Liver (tissue), 9 donors: ENCODE data around the gene MTCH2. TPM values are rescaled to one million over a fixed set of nuclear protein-coding genes. Genes with fewer than 3 reads are reported as not detected.

Source experiments
- DNase-seq: peaks from one replicate; pipeline ENCODE4 v3.0.0-alpha.2; 2017; ENCODE audit warnings: low spot score
- H3K27ac ChIP-seq, 2 donors: one replicate each; pipeline ENCODE4 v1.7.0; 2013; ENCODE audit warnings: inconsistent platforms in 2 of 2, low read length in 2 of 2, control low read depth in 1 of 2, low read depth in 1 of 2, mild to moderate bottlenecking in 1 of 2
- H3K27me3 ChIP-seq, 4 donors: one replicate each; pipeline versions ENCODE4 v1.6.1 to v1.7.0; 2013; ENCODE audit warnings: low read length in 3 of 4, inconsistent platforms in 1 of 4, mild to moderate bottlenecking in 1 of 4, moderate library complexity in 1 of 4; ENCODE audit not compliant: control insufficient read depth in 4 of 4, insufficient read depth in 4 of 4
- H3K36me3 ChIP-seq, 4 donors: one replicate each; pipeline versions ENCODE4 v1.6.1 to v1.7.0; 2013; ENCODE audit warnings: low read length in 3 of 4, mild to moderate bottlenecking in 3 of 4, low read depth in 1 of 4, moderate library complexity in 1 of 4; ENCODE audit not compliant: control insufficient read depth in 4 of 4, insufficient read depth in 3 of 4
- H3K4me1 ChIP-seq, 4 donors: one replicate each; pipeline versions ENCODE4 v1.6.1 to v1.7.0; 2013; ENCODE audit warnings: low read length in 3 of 4, mild to moderate bottlenecking in 3 of 4, moderate library complexity in 1 of 4; ENCODE audit not compliant: control insufficient read depth in 4 of 4, insufficient read depth in 4 of 4
- H3K4me3 ChIP-seq, 3 donors: one replicate each; pipeline versions ENCODE4 v1.6.1 to v1.7.0; 2013; ENCODE audit warnings: low read length in 3 of 3, control low read depth in 1 of 3, low read depth in 1 of 3, mild to moderate bottlenecking in 1 of 3
- H3K9ac ChIP-seq, 2 donors: one replicate each; pipeline ENCODE4 v1.7.0; 2013; ENCODE audit warnings: low read length in 2 of 2, mild to moderate bottlenecking in 2 of 2, moderate library complexity in 2 of 2, control low read depth in 1 of 2, low read depth in 1 of 2
- H3K9me3 ChIP-seq, 4 donors: one replicate each; pipeline versions ENCODE4 v1.6.1 to v1.7.0; 2013; ENCODE audit warnings: low read length in 3 of 4; ENCODE audit not compliant: control insufficient read depth in 4 of 4
- ATF3 ChIP-seq: IDR thresholded peaks from 2 replicates; pipeline ENCODE4 v1.6.1; 2016; ENCODE audit warnings: antibody characterized with exemption
- CTCF ChIP-seq: fragments of 150-350 bp; IDR thresholded peaks from 2 replicates; pipeline ENCODE4 v1.5.1; 2017; ENCODE audit warnings: improper control_type of control experiment, low read depth, low read length; ENCODE audit not compliant: missing input control
- EGR1 ChIP-seq, 2 donors: IDR thresholded peaks; 2 replicates each; pipeline ENCODE4 v1.6.1; 2016 to 2018; ENCODE audit warnings: antibody characterized with exemption in 2 of 2, low read depth in 2 of 2
- FOXA1 ChIP-seq: IDR thresholded peaks from 2 replicates; pipeline ENCODE4 v1.6.1; 2016; ENCODE audit warnings: antibody characterized with exemption
- FOXA2 ChIP-seq: IDR thresholded peaks from 2 replicates; pipeline ENCODE4 v1.6.1; 2016; ENCODE audit warnings: antibody characterized with exemption
- GABPA ChIP-seq, 2 donors: IDR thresholded peaks in 1 of 2; conservative IDR thresholded peaks in 1 of 2; 2 replicates each; pipeline ENCODE4 v1.6.1; 2016; ENCODE audit warnings: antibody characterized with exemption in 2 of 2, mild to moderate bottlenecking in 1 of 2, moderate library complexity in 1 of 2
- JUND ChIP-seq, 2 donors: IDR thresholded peaks; 2 replicates each; pipeline ENCODE4 v1.6.1; 2016; ENCODE audit warnings: antibody characterized with exemption in 2 of 2
- MAX ChIP-seq: IDR thresholded peaks from 2 replicates; pipeline ENCODE4 v1.6.1; 2016; ENCODE audit warnings: antibody characterized with exemption
- RAD21 ChIP-seq, 2 donors: IDR thresholded peaks; 2 replicates each; pipeline ENCODE4 v1.6.1; 2016; ENCODE audit warnings: antibody characterized with exemption in 2 of 2, mild to moderate bottlenecking in 2 of 2
- SP1 ChIP-seq: IDR thresholded peaks from 2 replicates; pipeline ENCODE4 v1.6.1; 2018; ENCODE audit warnings: antibody characterized with exemption, mild to moderate bottlenecking
- TAF1 ChIP-seq: conservative IDR thresholded peaks from 2 replicates; pipeline ENCODE4 v1.6.1; 2016; ENCODE audit warnings: antibody characterized with exemption, mild to moderate bottlenecking
- YY1 ChIP-seq: IDR thresholded peaks from 2 replicates; pipeline ENCODE4 v1.6.1; 2016; ENCODE audit warnings: antibody characterized with exemption, mild to moderate bottlenecking
- ZBTB33 ChIP-seq: IDR thresholded peaks from 2 replicates; pipeline ENCODE4 v1.6.1; 2016; ENCODE audit warnings: antibody characterized with exemption
- WGBS: extraction: QIAGEN DNeasy Blood & Tissue Kit; methylation state at CpG from one replicate; pipeline ENCODE4 v1.1.7; 2013; 5-methylcytosine and 5-hydroxymethylcytosine counted together
- polyA plus RNA-seq, 2 donors: library from polyadenylated mRNA; stranded (reverse) in 1 of 2; unstranded in 1 of 2; fragments of 200-250 nt in 1 of 2; fragments of >200 nt in 1 of 2; fragmentation: Nextera tagmentation in 1 of 2; extraction: Ambion mirVana in 1 of 2; gene quantifications; one replicate each; pipeline versions ENCODE4 v1.2.1 to v1.2.3, GENCODE V29; 2013 to 2015
- total RNA-seq, 2 donors: library from RNA; depleted of rRNA; stranded (reverse); fragments of >200 nt; gene quantifications; one replicate each; pipeline ENCODE4 v1.2.3, GENCODE V29; 2014
- donor health status: healthy.
- donor health status: healthy.
- donor health status: healthy.
- donor health status: healthy.
- donor health status: healthy.

MTCH2 gene
- total and polyA plus RNA-seq, 4 donors = 62.5 to 304 (median 126) TPM

GRCh38 chr11:47587723-47588326, 54.5 kb downstream of the MTCH2 start:
- DNase-seq = no peak
- TF ChIP-seq MAX (no peak), CTCF (no peak), FOXA1 (no peak)
- Histone ChIP-seq H3K9ac (no peak overlapping the region), H3K9me3 (peaks cover 0 to 7% (median 1%) of the 10 kb centered on the region in 4 donors), H3K36me3 (peaks cover 8 to 21% (median 18%) of the 10 kb centered on the region in 4 donors), H3K27ac (no peak overlapping the region), H3K4me1 (no peaks in the 10 kb centered on the region), H3K4me3 (no peak overlapping the region), H3K27me3 (peaks cover 0 to 3% (median 1%) of the 10 kb centered on the region in 4 donors)
- WGBS = 80% methylated on average over 14 of the region's 14 CpGs

- WGBS = 62% methylated on average over 6 of the region's 6 CpGs
- Histone ChIP-seq H3K9me3 (peaks cover 0 to 7% (median 1%) of the 10 kb centered on the region in 4 donors), H3K4me1 (no peaks in the 10 kb centered on the region), H3K9ac (no peak overlapping the region), H3K36me3 (peaks cover 9 to 28% (median 23%) of the 10 kb centered on the region in 4 donors), H3K4me3 (no peak overlapping the region), H3K27me3 (peaks cover 0 to under 1% (median 0%) of the 10 kb centered on the region in 4 donors), H3K27ac (no peak overlapping the region)
- TF ChIP-seq YY1 = no peak
- no peak for TF ChIP-seq RAD21 (IDR thresholded peaks at IDR 0.05)
- no peak for TF ChIP-seq TAF1
- no peak for TF ChIP-seq EGR1 (IDR thresholded peaks at IDR 0.05; ENCODE audit: low read depth in 2 of 2)
- TF ChIP-seq GABPA (IDR thresholded peaks at IDR 0.05 in 1 of 2, conservative IDR thresholded peaks at IDR 0.05 in 1 of 2) = no peak
- DNase-seq = no peak
Measured at GRCh38 chr11:47587039-47587716, 55.2 kb downstream of the MTCH2 start.

GRCh38 chr11:47586098-47586855, 56.1 kb downstream of the MTCH2 start, which contains the start of gene FAM180B:
FAM180B (plus strand) TSS chr11:47586678; CDS start chr11:47586769, 91 bp downstream.
- 89% methylated on average over 12 of the region's 12 CpGs for WGBS
- Histone ChIP-seq H3K4me1 (no peaks in the 10 kb centered on the region), H3K9ac (no peak within 1 kb of the TSS), H3K4me3 (no peak within 1 kb of the TSS), H3K27me3 (no peaks in the 10 kb centered on the region), H3K9me3 (peaks cover 0 to 7% (median 1%) of the 10 kb centered on the region in 4 donors), H3K36me3 (peaks cover 9 to 36% (median 32%) of the 10 kb centered on the region in 4 donors), H3K27ac (no peak within 1 kb of the TSS)
- DNase-seq = no peak
- TF ChIP-seq FOXA2 = no peak
- no peak for TF ChIP-seq RAD21 (IDR thresholded peaks at IDR 0.05)
- no peak for TF ChIP-seq ATF3
- TF ChIP-seq CTCF = no peak
- no peak for TF ChIP-seq ZBTB33
- no peak for TF ChIP-seq SP1
- TF ChIP-seq JUND (IDR thresholded peaks at IDR 0.05) = no peak
- TF ChIP-seq GABPA (IDR thresholded peaks at IDR 0.05 in 1 of 2, conservative IDR thresholded peaks at IDR 0.05 in 1 of 2) = no peak
- TF ChIP-seq YY1 = no peak
- TF ChIP-seq FOXA1 = no peak
